Panc1 (cell line): ENCODE data around the gene ZC3H7B.

Experiments
- POLR2AphosphoS5 ChIP-seq: IDR thresholded peaks from 2 replicates; pipeline ENCODE4 v1.6.1; 2012; ENCODE audit warnings: mild to moderate bottlenecking, low read depth, low read length, moderate library complexity
- REST ChIP-seq, 2 experiments: IDR thresholded peaks; 2 replicates each; pipeline ENCODE4 v1.6.1; 2011 to 2012; ENCODE audit warnings: low read depth in 2 of 2, control low read depth in 1 of 2, low read length in 1 of 2, mild to moderate bottlenecking in 1 of 2, moderate library complexity in 1 of 2; ENCODE audit not compliant: insufficient read depth in 1 of 2
- TF ChIP-seq, protein P1 (sequence below): fragments of 450-650 bp; IDR thresholded peaks from 2 replicates; pipeline ENCODE4 v1.5.1; 2017; ENCODE audit warnings: mild to moderate bottlenecking

DNA sequence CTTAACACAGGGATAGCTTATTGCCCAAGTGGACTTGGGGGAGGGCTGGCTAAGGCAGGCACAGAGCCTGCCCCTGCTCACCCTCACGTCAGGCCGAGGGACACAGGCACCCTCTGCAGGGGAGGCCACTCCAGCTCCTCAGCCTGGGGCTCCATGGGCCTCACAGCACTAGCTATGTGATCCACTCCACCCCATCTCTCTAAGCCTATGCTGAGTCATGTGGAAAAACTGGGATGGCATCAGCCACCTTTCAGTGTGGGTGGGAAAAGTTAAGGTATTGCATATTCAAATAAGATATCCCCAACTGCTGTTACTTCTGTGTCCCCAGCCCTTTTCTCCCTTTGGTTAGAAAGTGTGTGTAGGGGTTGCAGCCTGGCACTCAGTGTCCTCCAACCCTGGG, 37.6 kb upstream of the ZC3H7B start:
- TF ChIP-seq, protein P1, sequence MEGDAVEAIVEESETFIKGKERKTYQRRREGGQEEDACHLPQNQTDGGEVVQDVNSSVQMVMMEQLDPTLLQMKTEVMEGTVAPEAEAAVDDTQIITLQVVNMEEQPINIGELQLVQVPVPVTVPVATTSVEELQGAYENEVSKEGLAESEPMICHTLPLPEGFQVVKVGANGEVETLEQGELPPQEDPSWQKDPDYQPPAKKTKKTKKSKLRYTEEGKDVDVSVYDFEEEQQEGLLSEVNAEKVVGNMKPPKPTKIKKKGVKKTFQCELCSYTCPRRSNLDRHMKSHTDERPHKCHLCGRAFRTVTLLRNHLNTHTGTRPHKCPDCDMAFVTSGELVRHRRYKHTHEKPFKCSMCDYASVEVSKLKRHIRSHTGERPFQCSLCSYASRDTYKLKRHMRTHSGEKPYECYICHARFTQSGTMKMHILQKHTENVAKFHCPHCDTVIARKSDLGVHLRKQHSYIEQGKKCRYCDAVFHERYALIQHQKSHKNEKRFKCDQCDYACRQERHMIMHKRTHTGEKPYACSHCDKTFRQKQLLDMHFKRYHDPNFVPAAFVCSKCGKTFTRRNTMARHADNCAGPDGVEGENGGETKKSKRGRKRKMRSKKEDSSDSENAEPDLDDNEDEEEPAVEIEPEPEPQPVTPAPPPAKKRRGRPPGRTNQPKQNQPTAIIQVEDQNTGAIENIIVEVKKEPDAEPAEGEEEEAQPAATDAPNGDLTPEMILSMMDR = no peak
- no peak for TF ChIP-seq REST (IDR thresholded peaks at IDR 0.05; ENCODE audit: insufficient read depth in 1 of 2, low read depth in 2 of 2, low read length in 1 of 2)
- no peak for TF ChIP-seq POLR2AphosphoS5
